GM12874 (cell line): ENCODE data around the gene ZNF644.

Experiments
- TF ChIP-seq, protein P1 (sequence below): IDR thresholded peaks from 2 replicates; pipeline ENCODE4 v1.5.1; 2011; ENCODE audit warnings: low read depth, mild to moderate bottlenecking, control low read depth, low read length, moderate library complexity; ENCODE audit not compliant: insufficient read depth

The ZNF644 gene

DNA sequence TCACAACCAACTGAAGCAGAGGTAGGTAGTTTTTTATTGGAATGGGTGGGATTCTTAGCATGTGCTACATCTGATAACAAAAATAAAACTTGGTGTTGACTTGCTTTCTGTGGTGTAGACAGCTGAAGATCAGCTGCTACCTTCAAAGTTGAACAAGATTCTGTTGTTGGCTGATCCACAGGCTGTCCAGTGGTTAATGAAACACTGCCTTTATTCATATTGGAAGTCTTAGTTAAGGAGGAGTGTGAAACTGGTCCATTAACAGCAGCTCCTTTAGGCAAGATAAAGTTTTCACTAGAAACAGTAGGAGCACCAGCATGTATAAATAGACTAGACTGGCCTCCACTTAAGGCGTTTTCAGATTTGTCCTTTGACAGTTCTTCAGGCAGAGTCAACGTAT lies 81.1 kb downstream of the ZNF644 start:
- TF ChIP-seq, protein P1, sequence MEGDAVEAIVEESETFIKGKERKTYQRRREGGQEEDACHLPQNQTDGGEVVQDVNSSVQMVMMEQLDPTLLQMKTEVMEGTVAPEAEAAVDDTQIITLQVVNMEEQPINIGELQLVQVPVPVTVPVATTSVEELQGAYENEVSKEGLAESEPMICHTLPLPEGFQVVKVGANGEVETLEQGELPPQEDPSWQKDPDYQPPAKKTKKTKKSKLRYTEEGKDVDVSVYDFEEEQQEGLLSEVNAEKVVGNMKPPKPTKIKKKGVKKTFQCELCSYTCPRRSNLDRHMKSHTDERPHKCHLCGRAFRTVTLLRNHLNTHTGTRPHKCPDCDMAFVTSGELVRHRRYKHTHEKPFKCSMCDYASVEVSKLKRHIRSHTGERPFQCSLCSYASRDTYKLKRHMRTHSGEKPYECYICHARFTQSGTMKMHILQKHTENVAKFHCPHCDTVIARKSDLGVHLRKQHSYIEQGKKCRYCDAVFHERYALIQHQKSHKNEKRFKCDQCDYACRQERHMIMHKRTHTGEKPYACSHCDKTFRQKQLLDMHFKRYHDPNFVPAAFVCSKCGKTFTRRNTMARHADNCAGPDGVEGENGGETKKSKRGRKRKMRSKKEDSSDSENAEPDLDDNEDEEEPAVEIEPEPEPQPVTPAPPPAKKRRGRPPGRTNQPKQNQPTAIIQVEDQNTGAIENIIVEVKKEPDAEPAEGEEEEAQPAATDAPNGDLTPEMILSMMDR, result no peak

DNA sequence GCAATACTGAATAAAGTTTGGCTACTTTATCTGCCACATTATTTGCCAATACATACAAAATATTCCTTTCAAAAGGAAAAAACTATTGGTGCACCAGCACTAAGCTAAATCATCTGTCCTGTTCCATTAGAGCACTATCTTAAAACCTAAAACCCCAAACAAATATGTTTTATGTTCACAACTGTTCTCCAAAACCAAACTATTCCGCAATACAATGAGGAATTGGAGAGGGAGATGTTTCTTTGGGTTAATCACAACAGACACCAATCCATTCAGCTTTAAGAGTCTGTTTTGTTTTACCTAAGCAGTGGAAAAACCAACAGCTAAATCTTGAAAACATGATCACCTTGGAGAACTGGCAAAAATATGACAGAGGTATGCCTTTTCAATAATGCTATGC lies 85.1 kb downstream of the ZNF644 start:
- TF ChIP-seq, protein P1, result no peak

DNA sequence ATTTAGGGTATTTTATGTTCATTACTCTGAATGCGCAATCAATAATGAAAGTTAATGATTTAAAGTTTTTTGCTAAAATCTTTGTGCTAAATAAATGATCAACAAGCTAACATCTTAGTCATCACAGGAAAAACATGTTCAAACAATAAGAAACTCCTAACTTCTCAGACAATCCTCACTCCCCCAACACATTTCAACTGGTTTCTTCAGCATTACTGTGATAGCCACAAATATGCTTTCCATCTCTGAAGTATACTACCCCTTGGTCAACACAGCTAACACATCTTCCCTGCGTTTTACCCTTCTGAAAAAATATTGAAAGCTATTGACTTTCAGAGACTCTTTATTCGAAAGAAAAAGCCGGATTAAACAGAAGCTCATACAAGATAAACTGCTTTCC lies 85.8 kb downstream of the ZNF644 start:
- TF ChIP-seq, protein P1, result no peak

DNA sequence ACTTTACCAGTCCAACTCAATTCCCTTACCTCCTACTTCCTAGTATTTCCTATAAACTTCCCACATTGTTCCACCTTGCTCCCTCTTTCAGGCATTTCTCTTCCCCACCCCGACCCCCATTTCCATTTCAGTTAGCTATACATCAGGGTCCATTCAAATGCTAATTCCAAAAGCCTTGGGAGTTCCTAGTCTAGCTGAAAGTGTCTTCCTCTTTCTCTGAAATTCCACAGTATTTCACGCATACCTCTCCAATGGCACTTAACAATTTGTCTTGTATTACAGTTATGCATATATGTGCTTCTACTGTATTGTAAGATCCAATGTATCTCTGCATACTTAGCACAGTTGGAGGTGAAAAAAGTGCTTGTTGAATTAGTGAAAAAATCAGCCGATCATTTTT lies 94.9 kb downstream of the ZNF644 start:
- TF ChIP-seq, protein P1, result no peak

DNA sequence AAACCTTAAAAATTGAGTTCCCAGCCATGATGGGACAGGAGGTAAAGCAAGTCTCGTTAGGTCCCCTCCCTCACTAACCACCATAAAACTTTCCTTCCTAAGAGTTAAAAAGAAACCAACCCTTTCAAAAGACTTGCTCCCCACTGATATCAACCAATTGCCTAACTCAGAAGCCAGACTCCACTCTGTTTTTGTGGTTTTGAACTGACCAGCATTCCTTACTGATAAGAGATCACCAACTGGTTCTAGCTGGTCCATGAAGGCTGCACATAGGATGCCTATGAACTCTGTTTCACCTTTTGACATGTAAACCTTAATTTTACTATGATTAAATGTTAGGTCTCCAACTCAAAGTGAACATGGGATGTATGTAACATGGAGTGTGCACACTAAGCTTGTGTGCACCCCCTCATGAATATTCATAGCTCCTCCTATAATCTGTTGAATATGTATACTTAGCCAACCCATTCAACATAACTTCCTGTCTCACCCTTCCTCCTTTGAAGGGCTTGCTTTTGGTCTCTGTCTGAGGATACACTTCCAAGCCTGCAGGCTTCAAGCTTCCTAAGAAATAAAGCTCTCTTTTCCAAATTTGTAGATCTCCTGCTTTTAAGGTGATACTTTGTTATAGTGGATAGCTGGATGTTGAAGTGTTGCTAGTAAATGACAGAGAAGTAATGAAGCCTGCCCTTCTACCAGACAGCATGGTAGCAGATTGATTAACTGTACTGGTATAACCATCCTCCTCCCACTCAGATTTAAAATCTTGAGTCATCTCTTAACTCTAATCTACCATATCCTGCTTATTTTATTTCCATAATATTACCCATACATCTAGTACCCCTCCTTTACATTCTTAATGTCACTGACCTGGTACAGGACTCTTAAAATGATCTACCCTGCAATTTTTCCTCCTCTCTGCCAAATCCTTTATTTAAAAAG lies 95.6 kb downstream of the ZNF644 start:
- TF ChIP-seq, protein P1, result no peak

DNA sequence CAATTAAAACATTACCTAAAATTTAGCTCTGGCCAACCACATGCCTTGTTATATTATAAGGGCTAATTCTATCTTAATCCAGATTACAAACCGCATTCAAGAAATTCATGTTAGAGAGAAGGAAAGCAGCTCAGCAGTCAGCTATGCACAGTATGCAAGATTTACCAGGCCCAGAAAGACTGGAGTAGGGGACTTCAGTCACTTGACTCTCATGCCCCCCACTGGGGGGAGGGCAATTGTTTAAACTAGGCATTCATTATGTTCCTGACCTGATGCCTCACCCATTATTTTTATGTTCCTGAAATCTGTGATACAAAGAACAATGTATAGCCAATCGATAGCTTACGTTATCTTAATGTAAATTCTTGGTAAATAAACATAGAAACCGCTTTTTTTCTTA lies 96.9 kb downstream of the ZNF644 start:
- TF ChIP-seq, protein P1, result no peak

DNA sequence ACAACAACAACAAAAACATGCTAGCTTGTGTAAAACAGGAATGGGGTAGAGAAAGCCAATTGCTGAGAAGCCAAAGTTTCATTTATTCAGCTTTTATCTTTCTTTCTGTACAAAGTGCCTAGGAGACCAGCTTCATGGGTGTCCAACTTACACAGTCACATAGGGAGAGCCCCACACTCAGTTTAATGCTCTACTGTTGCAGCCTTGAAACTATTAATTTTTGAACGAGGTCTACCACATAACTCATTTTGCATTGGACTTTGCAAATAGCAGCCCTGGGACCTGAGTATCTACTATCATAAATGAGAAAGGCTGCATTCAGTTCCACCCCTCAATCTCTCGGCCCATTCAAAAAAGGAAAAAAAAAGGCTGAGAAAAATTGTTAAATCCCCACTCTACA lies 98.8 kb downstream of the ZNF644 start:
- TF ChIP-seq, protein P1, result no peak
